HepG2 (cell line): Measurements from ENCODE around the gene USP15. TPM values are rescaled to one million over a fixed set of nuclear protein-coding genes. Genes with fewer than 3 reads are reported as not detected.

Experiments
- ATAC-seq: fragments of 200-7000 bp; cut with Tn5 transposase; 3 replicates; pipeline ENCODE4 v1.9.1; 2020; ENCODE audit warnings: mild to moderate bottlenecking, moderate library complexity
- BruUV-seq: library from RNA; stranded (reverse); fragments of 400-500 nt; replicated peaks from 2 replicates; lab custom pipeline; 2021; lab: Mats Ljungman, UMichigan
- CTCF ChIA-PET: fragments of 300-600 bp; formaldehyde crosslinking; extraction: SDS; loops from one replicate; lab custom pipeline; 2021; ENCODE audit warnings: low total read pairs, inconsistent platforms, low intra/inter-chr PET ratio; lab: Yijun Ruan, JAX
- POLR2A ChIA-PET: fragments of 350-600 bp; sonication (Branson Sonifier 250); formaldehyde crosslinking; loops from one replicate; lab custom pipeline; 2020; ENCODE audit warnings: antibody characterized with exemption, inconsistent platforms; lab: Yijun Ruan, JAX
- DNase-seq: peaks from one replicate; pipeline ENCODE4 v3.0.0-alpha.2; 2015; ENCODE audit warnings: low spot score
- FAIRE-seq: peaks from 3 replicates; lab custom pipeline; 2011; peaks lifted over from hg19 to GRCh38; lab: Jason Lieb, UNC
- H2AFZ ChIP-seq: one replicate; pipeline ENCODE4 v1.6.1; 2011; ENCODE audit warnings: low read length, inconsistent platforms
- H3K27ac ChIP-seq: fragments of 300-600 bp; 3 replicates; pipeline ENCODE4 v1.8.0; 2011; ENCODE audit warnings: mixed run types, mild to moderate bottlenecking, mixed read lengths, low read length, inconsistent platforms; ENCODE audit not compliant: insufficient read depth; ENCODE audit errors: extremely low read length
- H3K27me3 ChIP-seq, 2 experiments: fragments of 200-600 bp in 1 of 2; 2 replicates in 1 of 2; 3 replicates in 1 of 2; pipeline versions ENCODE4 v1.6.0 to v1.8.0; 2011; ENCODE audit warnings: low read length in 2 of 2, mild to moderate bottlenecking in 2 of 2, moderate library complexity in 2 of 2, inconsistent platforms in 1 of 2; ENCODE audit not compliant: insufficient read depth in 2 of 2, control insufficient read depth in 1 of 2
- H3K36me3 ChIP-seq, 2 experiments: fragments of 200-600 bp in 1 of 2; replicated peaks in 1 of 2; 2 replicates in 1 of 2; 3 replicates in 1 of 2; pipeline versions ENCODE4 v1.5.1 to v1.8.0; 2011; ENCODE audit warnings: low read length in 2 of 2, inconsistent platforms in 1 of 2; ENCODE audit not compliant: insufficient read depth in 2 of 2, control insufficient read depth in 1 of 2
- H3K4me1 ChIP-seq: 2 replicates; pipeline ENCODE4 v1.5.1; 2012; ENCODE audit warnings: low read length, inconsistent platforms; ENCODE audit not compliant: insufficient read depth
- H3K4me2 ChIP-seq: 2 replicates; pipeline ENCODE4 v1.6.0; 2011; ENCODE audit warnings: low read depth, low read length, inconsistent platforms
- H3K4me3 ChIP-seq, 3 experiments: fragments of 200-600 bp in 1 of 3; sonication (generic), shearing (Covaris generic) in 1 of 3; replicated peaks in 1 of 3; 2 replicates each; pipeline ENCODE4 v1.5.1; 2011 to 2016; ENCODE audit warnings: low read length in 3 of 3, inconsistent platforms in 2 of 3, low read depth in 2 of 3, mild to moderate bottlenecking in 2 of 3, control low read depth in 1 of 3, mixed read lengths in 1 of 3; ENCODE audit not compliant: insufficient read depth in 1 of 3
- H3K79me2 ChIP-seq: one replicate; pipeline ENCODE4 v1.6.1; 2011; ENCODE audit warnings: low read length, inconsistent platforms; ENCODE audit not compliant: insufficient read depth
- H3K9ac ChIP-seq: 2 replicates; pipeline ENCODE4 v1.6.0; 2011; ENCODE audit warnings: mild to moderate bottlenecking, low read depth, low read length, inconsistent platforms; ENCODE audit not compliant: insufficient read depth
- H3K9me3 ChIP-seq: 2 replicates; pipeline ENCODE4 v1.5.1; 2012; ENCODE audit warnings: mild to moderate bottlenecking, low read length
- H4K20me1 ChIP-seq: 2 replicates; pipeline ENCODE4 v1.6.0; 2011; ENCODE audit warnings: inconsistent platforms, mild to moderate bottlenecking, low read length, moderate library complexity; ENCODE audit not compliant: insufficient read depth
- CAMTA2 ChIP-seq: sonication (generic); formaldehyde crosslinking; IDR thresholded peaks from 2 replicates; pipeline ENCODE4 v1.4.0; 2020; ENCODE audit warnings: mild to moderate bottlenecking, missing genetic modification reagents, borderline replicate concordance
- HOXD1 ChIP-seq: sonication (generic); formaldehyde crosslinking; IDR thresholded peaks from 2 replicates; pipeline ENCODE4 v1.5.0; 2020; ENCODE audit warnings: missing genetic modification reagents
- JARID2 ChIP-seq: sonication (generic); formaldehyde crosslinking; IDR thresholded peaks from 2 replicates; pipeline ENCODE4 v1.8.1; 2023; ENCODE audit warnings: missing genetic modification reagents, inconsistent platforms; ENCODE audit not compliant: insufficient replicate concordance
- KAT8 ChIP-seq: IDR thresholded peaks from 2 replicates; pipeline ENCODE4 v1.6.1; 2016; ENCODE audit warnings: missing genetic modification reagents, missing compliant biosample characterization
- KDM4B ChIP-seq: sonication (generic); formaldehyde crosslinking; IDR thresholded peaks from 2 replicates; pipeline ENCODE4 v1.4.0; 2020; ENCODE audit warnings: missing genetic modification reagents
- MTF1 ChIP-seq: sonication (generic); formaldehyde crosslinking; IDR thresholded peaks from 2 replicates; pipeline ENCODE4 v1.5.0; 2020; ENCODE audit warnings: missing genetic modification reagents
- PAF1 ChIP-seq: IDR thresholded peaks from 2 replicates; pipeline ENCODE4 v1.6.1; 2016; ENCODE audit warnings: missing genetic modification reagents, missing compliant biosample characterization
- POLR2AphosphoS5 ChIP-seq: IDR thresholded peaks from 2 replicates; pipeline ENCODE4 v1.6.1; 2012; ENCODE audit warnings: low read depth, low read length
- SRSF9 ChIP-seq: fragments of 200-400 bp; formaldehyde crosslinking; IDR thresholded peaks from 2 replicates; pipeline ENCODE4 v1.6.1; 2018; ENCODE audit warnings: borderline replicate concordance, mild to moderate bottlenecking, low read depth, low read length; ENCODE audit not compliant: insufficient read depth, poor library complexity, severe bottlenecking
- ZNF10 ChIP-seq: sonication (generic); formaldehyde crosslinking; IDR thresholded peaks from 2 replicates; pipeline ENCODE4 v1.4.0; 2020; ENCODE audit warnings: mild to moderate bottlenecking, low read depth, missing genetic modification reagents, borderline replicate concordance
- ZNF260 ChIP-seq: sonication (generic); formaldehyde crosslinking; IDR thresholded peaks from 2 replicates; pipeline ENCODE4 v1.4.0; 2020; ENCODE audit warnings: missing genetic modification reagents, low read depth, mild to moderate bottlenecking, borderline replicate concordance
- ZNF329 ChIP-seq: sonication (generic); formaldehyde crosslinking; IDR thresholded peaks from 2 replicates; pipeline ENCODE4 v1.9.0; 2021; ENCODE audit warnings: low read depth, mild to moderate bottlenecking, missing genetic modification reagents
- ZNF331 ChIP-seq: sonication (generic); formaldehyde crosslinking; IDR thresholded peaks from 2 replicates; pipeline ENCODE4 v1.4.0; 2020; ENCODE audit warnings: missing genetic modification reagents
- ZNF441 ChIP-seq: sonication (generic); formaldehyde crosslinking; IDR thresholded peaks from 2 replicates; pipeline ENCODE4 v1.7.0; 2021; ENCODE audit warnings: missing genetic modification reagents, borderline replicate concordance
- ZNF850 ChIP-seq: sonication (generic); formaldehyde crosslinking; conservative IDR thresholded peaks from 2 replicates; pipeline ENCODE4 v1.9.0; 2021; ENCODE audit warnings: mild to moderate bottlenecking, missing genetic modification reagents
- ZSCAN21 ChIP-seq: sonication (generic); formaldehyde crosslinking; IDR thresholded peaks from 2 replicates; pipeline ENCODE4 v1.8.0; 2022; ENCODE audit warnings: mild to moderate bottlenecking, missing genetic modification reagents, moderate library complexity, borderline replicate concordance
- WGBS: methylation state at CpG from one replicate; pipeline ENCODE4 v1.1.6; 2017; ENCODE audit warnings: low lambda C conversion rate; 5-methylcytosine and 5-hydroxymethylcytosine counted together
- in situ Hi-C: cut with HindIII; loops from 2 replicates; pipeline ENCODE4 v1.10.0; 2017; ENCODE audit warnings: low pct_unique_long_range_greater_than_20kb; ENCODE audit not compliant: extremely low pct_ligation_motif_present
- intact Hi-C: fragments of 100-400 bp; cut with micrococcal nuclease; formaldehyde crosslinking; loops from one replicate; pipeline ENCODE4 v1.10.0; 2022; ENCODE audit not compliant: unreplicated experiment
- polyA plus RNA-seq, 8 experiments: library from polyadenylated mRNA; depleted of rRNA in 3 of 8; stranded (reverse) in 7 of 8; unstranded in 1 of 8; fragments of >200 nt; fragmentation: Illumina TruSeq in 4 of 8; extraction: Trizol in 4 of 8; gene quantifications; 2 replicates each; pipeline versions ENCODE4 v1.2.1 to v1.2.3, GENCODE V29; 2011 to 2016; ENCODE audit warnings: low read depth in 4 of 8, missing spikeins in 1 of 8, mixed read lengths in 1 of 8; ENCODE audit not compliant: insufficient read depth in 1 of 8
- total RNA-seq, 5 experiments: library from RNA; depleted of rRNA; stranded (reverse); fragments of >200 nt; fragmentation: Illumina TruSeq; extraction: Trizol; gene quantifications; 2 replicates each; pipeline ENCODE4 v1.2.3, GENCODE V29; 2016; ENCODE audit warnings: low read depth in 1 of 5
- TF ChIP-seq, protein P1 (sequence below): IDR thresholded peaks from 2 replicates; pipeline ENCODE4 v1.6.1; 2016; ENCODE audit warnings: low read depth, borderline replicate concordance
- TF ChIP-seq, protein P2 (sequence below): sonication (generic); formaldehyde crosslinking; IDR thresholded peaks from 2 replicates; pipeline ENCODE4 v1.4.0; 2020; ENCODE audit warnings: missing genetic modification reagents

USP15 gene
- total and polyA plus RNA-seq, 2 of the 13 experiments (the other 11 are each of a cell fraction or from before 2014, with no cell fraction given), result 17.3 to 51.7 TPM

DNA sequence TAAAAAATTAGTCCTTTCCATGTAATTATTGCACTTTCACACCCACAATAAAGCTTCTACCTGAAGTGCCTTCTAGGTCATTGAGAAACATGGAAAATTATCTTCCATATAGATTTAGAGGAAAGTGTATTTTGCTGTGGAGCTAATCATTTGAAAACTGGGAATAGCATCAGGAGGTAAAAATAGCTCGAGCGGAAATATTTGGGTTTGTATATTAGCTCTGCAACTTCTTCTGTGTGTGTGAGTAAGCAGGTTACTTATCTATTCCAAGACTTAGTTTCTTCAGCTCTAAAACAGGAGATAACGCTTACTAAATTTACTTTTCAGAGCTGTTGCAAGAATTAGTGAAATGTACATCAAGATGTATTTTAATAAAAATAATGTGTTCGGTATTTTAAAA, 111.5 kb downstream of the USP15 start:
- H3K4me1 ChIP-seq, result peaks cover 8% of the 10 kb centered on the region
- ChIA-PET POLR2A (no interaction called here), CTCF (no interaction called here)
- no peak overlapping the region for H3K4me3 ChIP-seq
- no TSS peak for BruUV-seq
- no peak overlapping the region for H3K9ac ChIP-seq
- TF ChIP-seq KAT8 (no peak), ZNF331 (CRISPR knock-in tag) (no peak), ZSCAN21 (CRISPR knock-in tag) (no peak), ZNF329 (CRISPR knock-in tag) (no peak), JARID2 (CRISPR knock-in tag) (no peak), ZNF10 (no peak), POLR2AphosphoS5 (no peak), HOXD1 (CRISPR knock-in tag) (no peak), ZNF850 (no peak), SRSF9 (no peak), ZNF260 (CRISPR knock-in tag) (no peak), ZNF441 (no peak), KDM4B (CRISPR knock-in tag) (no peak), CAMTA2 (no peak), PAF1 (CRISPR knock-in tag) (no peak), MTF1 (no peak)
- TF ChIP-seq, protein P1, sequence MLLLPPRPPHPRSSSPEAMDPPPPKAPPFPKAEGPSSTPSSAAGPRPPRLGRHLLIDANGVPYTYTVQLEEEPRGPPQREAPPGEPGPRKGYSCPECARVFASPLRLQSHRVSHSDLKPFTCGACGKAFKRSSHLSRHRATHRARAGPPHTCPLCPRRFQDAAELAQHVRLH (CRISPR knock-in tag), result no peak
- TF ChIP-seq, protein P2, sequence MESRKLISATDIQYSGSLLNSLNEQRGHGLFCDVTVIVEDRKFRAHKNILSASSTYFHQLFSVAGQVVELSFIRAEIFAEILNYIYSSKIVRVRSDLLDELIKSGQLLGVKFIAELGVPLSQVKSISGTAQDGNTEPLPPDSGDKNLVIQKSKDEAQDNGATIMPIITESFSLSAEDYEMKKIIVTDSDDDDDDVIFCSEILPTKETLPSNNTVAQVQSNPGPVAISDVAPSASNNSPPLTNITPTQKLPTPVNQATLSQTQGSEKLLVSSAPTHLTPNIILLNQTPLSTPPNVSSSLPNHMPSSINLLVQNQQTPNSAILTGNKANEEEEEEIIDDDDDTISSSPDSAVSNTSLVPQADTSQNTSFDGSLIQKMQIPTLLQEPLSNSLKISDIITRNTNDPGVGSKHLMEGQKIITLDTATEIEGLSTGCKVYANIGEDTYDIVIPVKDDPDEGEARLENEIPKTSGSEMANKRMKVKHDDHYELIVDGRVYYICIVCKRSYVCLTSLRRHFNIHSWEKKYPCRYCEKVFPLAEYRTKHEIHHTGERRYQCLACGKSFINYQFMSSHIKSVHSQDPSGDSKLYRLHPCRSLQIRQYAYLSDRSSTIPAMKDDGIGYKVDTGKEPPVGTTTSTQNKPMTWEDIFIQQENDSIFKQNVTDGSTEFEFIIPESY, result no peak
- no peaks in the 10 kb centered on the region for H3K27me3 ChIP-seq
- DNase-seq (no peak), FAIRE-seq (no peak), ATAC-seq (no peak)
- no peaks in the 10 kb centered on the region for H4K20me1 ChIP-seq
- WGBS, result 84% methylated on average over 4 of the region's 4 CpGs
- no peak overlapping the region for H2AFZ ChIP-seq
- peaks cover 0 to 3% of the 10 kb centered on the region in 2 experiments; a peak in 1 of 5 replicates for H3K36me3 ChIP-seq
- no peak overlapping the region for H3K4me2 ChIP-seq
- intact Hi-C loops, result no loop called here
- in situ Hi-C loops, result no loop called here
- H3K27ac ChIP-seq, result no peak overlapping the region
- H3K79me2 ChIP-seq, result no peaks in the 10 kb centered on the region
- H3K9me3 ChIP-seq, result no peaks in the 10 kb centered on the region; the same call in 1 of the 2 replicates
